NT2/D1 (cell line): ENCODE results near the gene TNFRSF25.

ENCODE experiments used
- SUZ12 ChIP-seq: IDR thresholded peaks from 2 replicates; pipeline ENCODE4 v1.6.1; 2011; ENCODE audit not compliant: insufficient read length, insufficient read depth; ENCODE audit errors: extremely low read depth
- YY1 ChIP-seq: IDR thresholded peaks from 2 replicates; pipeline ENCODE4 v1.6.1; 2011; ENCODE audit not compliant: insufficient read length, insufficient read depth
- ZNF274 ChIP-seq: IDR thresholded peaks from 2 replicates; pipeline ENCODE4 v1.6.1; 2011; ENCODE audit warnings: mild to moderate bottlenecking, low read depth, low read length

GRCh38 chr1:6491081-6491449, 25.1 kb upstream of the TNFRSF25 start:
- TF ChIP-seq ZNF274 (no peak), YY1 (no peak), SUZ12 (no peak)
